GM10266 (cell line): Measurements from ENCODE around the gene IRX2.

Source experiments
- DNase-seq: peaks from one replicate; pipeline ENCODE4 v3.0.0; 2012; ENCODE audit errors: extremely low spot score
- CTCF ChIP-seq: IDR thresholded peaks from 2 replicates; pipeline ENCODE4 v1.5.1; 2012; ENCODE audit warnings: mild to moderate bottlenecking, low read depth; ENCODE audit not compliant: control insufficient read depth, insufficient read depth; ENCODE audit errors: missing control alignments

Gene IRX2

GRCh38 chr5:2711446-2712425 lies 39.7 kb downstream of the IRX2 start:
- TF ChIP-seq CTCF, result no peak

GRCh38 chr5:2710910-2711309 lies 40.6 kb downstream of the IRX2 start:
- no peak for TF ChIP-seq CTCF
- no peak for DNase-seq

More at GRCh38 chr5:2711446-2712425, 39.7 kb downstream of the IRX2 start:
- DNase-seq, result no peak

- no peak for TF ChIP-seq CTCF
- DNase-seq, result no peak
These were observed 41.3 kb downstream of the IRX2 start for GRCh38 chr5:2709976-2710689.

GRCh38 chr5:2708751-2709150 lies 42.7 kb downstream of the IRX2 start:
- DNase-seq, result no peak
- TF ChIP-seq CTCF, result no peak

GRCh38 chr5:2708132-2708531 lies 43.3 kb downstream of the IRX2 start:
- no peak for DNase-seq
- TF ChIP-seq CTCF, result no peak

- DNase-seq, result no peak
- no peak for TF ChIP-seq CTCF
These were observed 45.6 kb downstream of the IRX2 start for GRCh38 chr5:2705861-2706260.
